Peyer's patch (tissue), 4 donors: ENCODE measurements around the gene TUBE1.

Experiments
- POLR2A ChIP-seq, 2 donors: fragments of 450-650 bp; IDR thresholded peaks; one replicate each; pipeline ENCODE4 v1.5.1; 2017; ENCODE audit warnings: antibody characterized with exemption in 2 of 2, mild to moderate bottlenecking in 2 of 2, moderate library complexity in 2 of 2
- TF ChIP-seq, protein P1 (sequence below), 6 experiments: fragments of 450-650 bp in 4 of 6; fragments of 200-600 bp in 2 of 6; sonication (generic) in 1 of 6; IDR thresholded peaks; one replicate each; pipeline ENCODE4 v1.5.1; 2017 to 2019; ENCODE audit warnings: antibody characterized with exemption in 6 of 6, mild to moderate bottlenecking in 3 of 6, moderate library complexity in 1 of 6

DNA sequence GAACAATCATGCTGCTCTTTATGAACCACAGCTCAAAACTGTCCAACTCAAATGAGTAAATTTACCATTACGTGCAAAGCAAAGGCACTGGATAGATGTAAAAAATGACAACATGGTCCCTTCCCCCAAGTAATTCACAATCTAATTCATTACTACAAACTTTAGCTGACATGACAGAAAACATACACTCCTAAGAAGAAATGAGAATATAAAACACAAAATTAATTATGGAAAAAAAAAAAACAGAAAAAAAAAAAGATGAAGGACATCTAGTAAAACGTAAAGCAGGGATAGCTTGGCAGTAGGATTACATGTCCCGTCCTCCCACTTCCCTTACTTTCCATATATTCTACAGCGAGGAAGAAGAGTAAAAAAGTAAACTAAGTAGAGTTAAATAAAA lies 5.7 kb downstream of the TUBE1 start:
- TF ChIP-seq, protein P1, sequence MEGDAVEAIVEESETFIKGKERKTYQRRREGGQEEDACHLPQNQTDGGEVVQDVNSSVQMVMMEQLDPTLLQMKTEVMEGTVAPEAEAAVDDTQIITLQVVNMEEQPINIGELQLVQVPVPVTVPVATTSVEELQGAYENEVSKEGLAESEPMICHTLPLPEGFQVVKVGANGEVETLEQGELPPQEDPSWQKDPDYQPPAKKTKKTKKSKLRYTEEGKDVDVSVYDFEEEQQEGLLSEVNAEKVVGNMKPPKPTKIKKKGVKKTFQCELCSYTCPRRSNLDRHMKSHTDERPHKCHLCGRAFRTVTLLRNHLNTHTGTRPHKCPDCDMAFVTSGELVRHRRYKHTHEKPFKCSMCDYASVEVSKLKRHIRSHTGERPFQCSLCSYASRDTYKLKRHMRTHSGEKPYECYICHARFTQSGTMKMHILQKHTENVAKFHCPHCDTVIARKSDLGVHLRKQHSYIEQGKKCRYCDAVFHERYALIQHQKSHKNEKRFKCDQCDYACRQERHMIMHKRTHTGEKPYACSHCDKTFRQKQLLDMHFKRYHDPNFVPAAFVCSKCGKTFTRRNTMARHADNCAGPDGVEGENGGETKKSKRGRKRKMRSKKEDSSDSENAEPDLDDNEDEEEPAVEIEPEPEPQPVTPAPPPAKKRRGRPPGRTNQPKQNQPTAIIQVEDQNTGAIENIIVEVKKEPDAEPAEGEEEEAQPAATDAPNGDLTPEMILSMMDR (IDR thresholded peaks at IDR 0.05): no peak
- TF ChIP-seq POLR2A (IDR thresholded peaks at IDR 0.05): no peak
